Peyer's patch (tissue), 4 donors: ENCODE results near the gene TMEM256. TPM values are rescaled to one million over a fixed set of nuclear protein-coding genes. Genes with fewer than 3 reads are reported as not detected.

Source experiments
- DNase-seq, 3 donors: peaks; one replicate each; pipeline ENCODE4 v3.0.0-alpha.2; 2017 to 2019
- H3K27ac ChIP-seq, 4 donors: fragments of 200-600 bp; sonication (generic); one replicate each; pipeline ENCODE4 v1.5.1; 2016 to 2019
- H3K27me3 ChIP-seq, 2 donors: fragments of 200-600 bp; sonication (generic); one replicate each; pipeline ENCODE4 v1.5.1; 2019
- H3K36me3 ChIP-seq, 3 donors: fragments of 200-600 bp; sonication (generic); one replicate each; pipeline ENCODE4 v1.5.1; 2016 to 2019
- H3K4me1 ChIP-seq, 4 donors: fragments of 200-600 bp; sonication (generic); one replicate each; pipeline ENCODE4 v1.5.1; 2016 to 2019
- H3K4me3 ChIP-seq, 4 donors: fragments of 200-600 bp; sonication (generic); 1 replicate in 3 of 4; 2 replicates in 1 of 4; pipeline ENCODE4 v1.5.1; 2016 to 2019; ENCODE audit warnings: mild to moderate bottlenecking in 1 of 4
- H3K9me3 ChIP-seq, 4 donors: fragments of 200-600 bp; sonication (generic); one replicate each; pipeline ENCODE4 v1.5.1; 2016 to 2019; ENCODE audit warnings: mild to moderate bottlenecking in 1 of 4
- CTCF ChIP-seq, 6 experiments: fragments of 450-650 bp in 4 of 6; fragments of 200-600 bp in 2 of 6; sonication (generic) in 1 of 6; IDR thresholded peaks; one replicate each; pipeline ENCODE4 v1.5.1; 2017 to 2019; ENCODE audit warnings: antibody characterized with exemption in 6 of 6, mild to moderate bottlenecking in 3 of 6, moderate library complexity in 1 of 6
- POLR2A ChIP-seq, 2 donors: fragments of 450-650 bp; IDR thresholded peaks; one replicate each; pipeline ENCODE4 v1.5.1; 2017; ENCODE audit warnings: antibody characterized with exemption in 2 of 2, mild to moderate bottlenecking in 2 of 2, moderate library complexity in 2 of 2
- total RNA-seq, 4 donors: library from RNA; depleted of rRNA; stranded (reverse); fragments of >200 nt; gene quantifications; one replicate each; pipeline ENCODE4 v1.1.0, GENCODE V29; 2016

Gene TMEM256
- total RNA-seq, 4 donors from 2014 or later, result 37.1 to 334 (median 126) TPM

GRCh38 chr17:7425756-7426155 is 21.9 kb upstream of the TMEM256 start:
- Histone ChIP-seq H3K27me3 (no peaks in the 10 kb centered on the region), H3K27ac (no peak overlapping the region), H3K4me3 (no peak overlapping the region), H3K9me3 (no peaks in the 10 kb centered on the region), H3K4me1 (no peaks in the 10 kb centered on the region), H3K36me3 (no peaks in the 10 kb centered on the region)
- TF ChIP-seq POLR2A (IDR thresholded peaks at IDR 0.05) (no peak), CTCF (IDR thresholded peaks at IDR 0.05) (no peak)
- no peak for DNase-seq

- no peak within 1 kb of the TSS for H3K4me3 ChIP-seq
- no peak for DNase-seq
- no peaks in the 10 kb centered on the region for H3K9me3 ChIP-seq
Measured at GRCh38 chr17:7425316-7425715, 21.4 kb upstream of the TMEM256 start, which contains the start of gene SPEM2. SPEM2 (plus strand) TSS chr17:7425616; CDS start chr17:7425689, 73 bp downstream.

GRCh38 chr17:7423679-7424078 is 19.8 kb upstream of the TMEM256 start:
- H3K36me3 ChIP-seq, result no peaks in the 10 kb centered on the region
- DNase-seq, result no peak
- no peaks in the 10 kb centered on the region for H3K9me3 ChIP-seq
- H3K4me3 ChIP-seq, result no peak overlapping the region
- no peak overlapping the region for H3K27ac ChIP-seq
- no peak for TF ChIP-seq POLR2A (IDR thresholded peaks at IDR 0.05)
- no peak for TF ChIP-seq CTCF (IDR thresholded peaks at IDR 0.05)
- no peaks in the 10 kb centered on the region for H3K4me1 ChIP-seq
- no peaks in the 10 kb centered on the region for H3K27me3 ChIP-seq

More at GRCh38 chr17:7425316-7425715, 21.4 kb upstream of the TMEM256 start, which contains the start of gene SPEM2:
- H3K27ac ChIP-seq, result no peak within 1 kb of the TSS
- TF ChIP-seq CTCF (IDR thresholded peaks at IDR 0.05) (no peak), POLR2A (IDR thresholded peaks at IDR 0.05) (no peak)
- no peaks in the 10 kb centered on the region for H3K27me3 ChIP-seq
- H3K36me3 ChIP-seq, result no peaks in the 10 kb centered on the region
- H3K4me1 ChIP-seq, result no peaks in the 10 kb centered on the region

- H3K27me3 ChIP-seq, result no peaks in the 10 kb centered on the region
- TF ChIP-seq CTCF (IDR thresholded peaks at IDR 0.05), result no peak
- TF ChIP-seq POLR2A (IDR thresholded peaks at IDR 0.05), result no peak
Measured at GRCh38 chr17:7421186-7421585, 17.3 kb upstream of the TMEM256 start.

GRCh38 chr17:7419819-7420610 is 16.1 kb upstream of the TMEM256 start, which contains the start of gene SPEM1:
SPEM1 (plus strand) TSS chr17:7420324; CDS start chr17:7420385, 61 bp downstream.
- no peak within 1 kb of the TSS for H3K4me3 ChIP-seq

More at GRCh38 chr17:7421186-7421585, 17.3 kb upstream of the TMEM256 start:
- Histone ChIP-seq H3K4me1 (no peaks in the 10 kb centered on the region), H3K27ac (no peak overlapping the region), H3K9me3 (no peaks in the 10 kb centered on the region), H3K36me3 (no peaks in the 10 kb centered on the region), H3K4me3 (no peak overlapping the region)
- no peak for DNase-seq

More at GRCh38 chr17:7419819-7420610, 16.1 kb upstream of the TMEM256 start, which contains the start of gene SPEM1:
- no peaks in the 10 kb centered on the region for H3K27me3 ChIP-seq
- TF ChIP-seq CTCF (IDR thresholded peaks at IDR 0.05), result no peak
- no peak for TF ChIP-seq POLR2A (IDR thresholded peaks at IDR 0.05)
- H3K36me3 ChIP-seq, result no peaks in the 10 kb centered on the region
- DNase-seq, result no peak
- H3K9me3 ChIP-seq, result no peaks in the 10 kb centered on the region
- H3K4me1 ChIP-seq, result no peaks in the 10 kb centered on the region
- no peak within 1 kb of the TSS for H3K27ac ChIP-seq
